Measurements from ENCODE around the gene SQSTM1.

SQSTM1 gene

DNA sequence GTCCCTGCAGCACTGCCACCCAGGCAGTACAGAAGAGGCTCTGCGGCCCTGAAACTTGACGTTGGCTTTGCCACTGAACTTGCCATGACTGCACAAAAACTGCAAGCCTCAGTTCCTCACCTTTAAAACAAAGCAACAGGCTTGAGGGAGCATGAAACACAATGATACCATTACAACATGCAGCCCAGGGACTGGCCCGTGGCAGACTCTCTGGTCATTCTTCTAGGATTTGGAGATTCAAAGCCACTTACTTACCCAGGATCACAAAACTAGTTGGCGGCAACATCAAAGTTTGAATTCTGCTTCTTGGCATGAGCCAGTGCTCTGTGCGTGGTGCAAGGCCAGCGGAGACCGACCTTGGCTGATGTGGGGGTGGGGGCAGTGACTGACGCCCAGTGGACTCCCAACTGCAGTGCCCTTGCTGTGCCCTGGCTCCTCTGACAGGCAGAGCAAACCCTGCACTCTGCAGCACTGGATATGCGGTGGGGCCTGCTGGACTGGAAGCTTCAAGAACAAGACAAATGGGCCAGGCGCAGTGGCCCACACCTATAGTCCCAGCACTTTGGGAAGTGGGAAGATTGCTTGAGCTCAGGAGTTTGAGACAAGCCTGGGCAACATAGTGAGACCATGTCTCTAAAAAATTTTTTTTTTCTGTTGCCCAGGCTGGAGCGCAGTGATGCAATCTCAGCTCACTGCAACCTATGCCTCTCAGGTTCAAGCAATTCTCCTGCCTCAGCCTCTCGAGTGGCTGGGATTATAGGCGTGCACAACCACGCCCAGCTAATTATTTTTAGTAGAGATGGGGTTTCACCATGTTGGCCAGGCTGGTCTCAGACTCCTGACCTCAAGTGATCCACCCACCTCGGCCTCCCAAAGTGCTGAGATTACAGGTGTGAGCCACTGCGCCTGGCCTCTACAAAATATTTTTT, 18.9 kb downstream of the SQSTM1 start:
- no peak for TF ChIP-seq POLR2A (IDR thresholded peaks at IDR 0.05; ENCODE audit: extremely low read depth, insufficient read length)
- TF ChIP-seq MAX (IDR thresholded peaks at IDR 0.05; ENCODE audit: low read depth, low read length): no peak
- TF ChIP-seq MYC (IDR thresholded peaks at IDR 0.05; ENCODE audit: low read depth, low read length): no peak
- TF ChIP-seq, protein P1, sequence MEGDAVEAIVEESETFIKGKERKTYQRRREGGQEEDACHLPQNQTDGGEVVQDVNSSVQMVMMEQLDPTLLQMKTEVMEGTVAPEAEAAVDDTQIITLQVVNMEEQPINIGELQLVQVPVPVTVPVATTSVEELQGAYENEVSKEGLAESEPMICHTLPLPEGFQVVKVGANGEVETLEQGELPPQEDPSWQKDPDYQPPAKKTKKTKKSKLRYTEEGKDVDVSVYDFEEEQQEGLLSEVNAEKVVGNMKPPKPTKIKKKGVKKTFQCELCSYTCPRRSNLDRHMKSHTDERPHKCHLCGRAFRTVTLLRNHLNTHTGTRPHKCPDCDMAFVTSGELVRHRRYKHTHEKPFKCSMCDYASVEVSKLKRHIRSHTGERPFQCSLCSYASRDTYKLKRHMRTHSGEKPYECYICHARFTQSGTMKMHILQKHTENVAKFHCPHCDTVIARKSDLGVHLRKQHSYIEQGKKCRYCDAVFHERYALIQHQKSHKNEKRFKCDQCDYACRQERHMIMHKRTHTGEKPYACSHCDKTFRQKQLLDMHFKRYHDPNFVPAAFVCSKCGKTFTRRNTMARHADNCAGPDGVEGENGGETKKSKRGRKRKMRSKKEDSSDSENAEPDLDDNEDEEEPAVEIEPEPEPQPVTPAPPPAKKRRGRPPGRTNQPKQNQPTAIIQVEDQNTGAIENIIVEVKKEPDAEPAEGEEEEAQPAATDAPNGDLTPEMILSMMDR (IDR thresholded peaks at IDR 0.05; ENCODE audit: low read depth, low read length): no peak
- no peak for DNase-seq (ENCODE audit: low read depth)

DNA sequence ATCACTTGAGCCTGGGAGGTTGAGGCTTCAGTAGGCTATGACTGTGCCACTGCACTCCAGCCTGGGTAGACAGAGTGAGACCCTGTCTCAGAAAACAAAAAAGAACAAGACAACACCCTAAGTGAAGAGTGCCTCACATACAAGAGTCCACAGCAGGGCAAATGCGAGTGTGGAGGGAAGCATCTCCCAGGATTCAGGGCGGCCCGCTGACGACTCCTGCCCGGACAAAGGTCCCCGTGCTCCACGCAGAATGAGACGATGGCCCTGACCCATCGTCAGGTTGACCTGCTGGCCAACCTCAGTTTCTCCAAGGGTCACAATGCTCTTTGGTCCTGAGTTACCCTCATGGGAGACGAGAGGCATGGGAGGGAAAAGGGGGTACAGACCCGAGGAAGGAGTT, 19.6 kb downstream of the SQSTM1 start:
- DNase-seq (ENCODE audit: low read depth): no peak
- no peak overlapping the region for H3K4me3 ChIP-seq (ENCODE audit: low read depth, low read length)
- TF ChIP-seq, protein P1 (IDR thresholded peaks at IDR 0.05; ENCODE audit: low read depth, low read length): no peak
- no peak for TF ChIP-seq POLR2A (IDR thresholded peaks at IDR 0.05; ENCODE audit: extremely low read depth, insufficient read length)

More for the DNA sequence above, 18.9 kb downstream of the SQSTM1 start:
- no peak overlapping the region for H3K4me3 ChIP-seq (ENCODE audit: low read depth, low read length)

DNA sequence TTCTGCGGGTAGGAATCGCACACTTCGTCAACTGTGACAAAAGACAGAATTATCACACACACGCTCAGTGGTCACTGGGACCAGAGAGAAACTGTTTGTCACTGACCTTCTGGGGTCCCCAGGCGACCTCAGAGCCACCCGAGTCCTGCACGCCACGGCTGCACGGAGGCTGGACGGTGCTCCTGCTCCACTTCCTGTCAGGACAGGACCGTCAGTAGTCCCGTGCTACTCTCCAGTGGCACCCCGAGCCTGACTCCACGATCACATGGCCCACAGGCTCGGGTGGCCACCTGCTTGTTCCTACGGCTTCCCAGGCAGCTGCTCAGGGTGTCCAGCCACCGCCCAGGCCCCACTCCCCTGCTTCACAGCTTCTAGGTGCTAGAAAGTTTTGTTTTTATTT, 20.1 kb downstream of the SQSTM1 start:
- no peak for TF ChIP-seq POLR2A (IDR thresholded peaks at IDR 0.05; ENCODE audit: extremely low read depth, insufficient read length)
- TF ChIP-seq MAX (IDR thresholded peaks at IDR 0.05; ENCODE audit: low read depth, low read length): no peak
- TF ChIP-seq, protein P1 (IDR thresholded peaks at IDR 0.05; ENCODE audit: low read depth, low read length): no peak
- no peak for TF ChIP-seq MYC (IDR thresholded peaks at IDR 0.05; ENCODE audit: low read depth, low read length)
- H3K4me3 ChIP-seq (ENCODE audit: low read depth, low read length): no peak overlapping the region
- no peak for DNase-seq (ENCODE audit: low read depth)

GRCh38 chr5:179841621-179842020, 20.9 kb downstream of the SQSTM1 start:
- no peak overlapping the region for H3K4me3 ChIP-seq (ENCODE audit: low read depth, low read length)
- TF ChIP-seq MYC (IDR thresholded peaks at IDR 0.05; ENCODE audit: low read depth, low read length): no peak
- no peak for TF ChIP-seq MAX (IDR thresholded peaks at IDR 0.05; ENCODE audit: low read depth, low read length)
- DNase-seq (ENCODE audit: low read depth): no peak

- DNase-seq (ENCODE audit: low read depth): no peak
These were observed 32.4 kb downstream of the SQSTM1 start for GRCh38 chr5:179852993-179853547.

DNA sequence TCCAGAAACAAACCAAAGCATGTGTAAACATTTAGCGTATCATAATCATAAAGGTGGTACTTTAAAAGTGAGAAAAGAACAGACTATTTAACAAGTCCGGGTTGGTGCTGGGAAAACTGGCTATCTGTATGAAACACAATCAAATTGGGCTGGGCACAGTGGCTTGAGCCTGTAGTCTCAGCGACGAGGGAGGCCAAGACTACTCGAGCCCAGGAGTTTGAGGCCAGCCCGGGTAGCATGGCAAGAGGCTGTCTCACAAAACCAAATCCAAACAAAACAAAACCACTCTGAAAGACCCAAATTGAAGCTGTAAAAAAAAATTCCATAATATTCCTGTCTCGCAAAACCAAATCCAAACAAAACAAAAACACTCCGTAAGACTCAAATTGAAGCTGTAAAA, 33.7 kb downstream of the SQSTM1 start:
- TF ChIP-seq, protein P1 (IDR thresholded peaks at IDR 0.05; ENCODE audit: low read depth, low read length): no peak
- no peak for TF ChIP-seq MAX (IDR thresholded peaks at IDR 0.05; ENCODE audit: low read depth, low read length)
- no peak for TF ChIP-seq MYC (IDR thresholded peaks at IDR 0.05; ENCODE audit: low read depth, low read length)
- no peak for TF ChIP-seq POLR2A (IDR thresholded peaks at IDR 0.05; ENCODE audit: extremely low read depth, insufficient read length)

More at GRCh38 chr5:179852993-179853547, 32.4 kb downstream of the SQSTM1 start:
- TF ChIP-seq MYC (IDR thresholded peaks at IDR 0.05; ENCODE audit: low read depth, low read length): no peak
- TF ChIP-seq POLR2A (IDR thresholded peaks at IDR 0.05; ENCODE audit: extremely low read depth, insufficient read length): no peak
- TF ChIP-seq, protein P1 (IDR thresholded peaks at IDR 0.05; ENCODE audit: low read depth, low read length): no peak
- no peak overlapping the region for H3K4me3 ChIP-seq (ENCODE audit: low read depth, low read length)

More for the DNA sequence above, 33.7 kb downstream of the SQSTM1 start:
- H3K4me3 ChIP-seq (ENCODE audit: low read depth, low read length): no peak overlapping the region
- DNase-seq (ENCODE audit: low read depth): no peak
